RPMI8226 (cell line): ENCODE data around the gene TMEM191B.
A peak's percentile ranks its signal among the peaks of the same experiment; 100 is the strongest.
"Not testable (repeated sequence)": the region's sequence is repeated elsewhere in the genome, so short reads cannot be mapped to it uniquely, and the experiment has no call there.

Experiments
- DNase-seq: peaks from one replicate; pipeline ENCODE4 v3.0.0-alpha.2; 2015

TMEM191B gene

DNA sequence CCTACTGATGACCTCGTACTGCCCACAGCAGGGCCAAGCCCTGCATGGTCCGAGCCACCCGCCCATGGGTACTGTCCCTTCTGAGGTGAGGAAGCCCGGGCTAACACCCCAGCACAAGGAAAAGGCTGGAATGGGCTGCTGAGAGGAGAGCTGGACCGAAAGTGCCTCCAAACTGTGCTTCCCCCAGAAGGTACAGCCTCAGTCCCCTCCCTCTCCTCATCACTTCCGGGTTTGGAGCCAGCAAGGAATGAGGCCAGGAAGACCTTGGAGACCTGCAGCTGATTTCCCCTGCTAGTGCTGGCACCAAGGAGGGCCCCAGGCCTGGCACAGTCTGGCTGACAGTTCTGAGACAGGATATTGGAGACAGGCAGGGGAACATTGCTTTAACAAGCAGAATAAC lies 31.3 kb downstream of the TMEM191B start:
- not testable (repeated sequence) for DNase-seq

DNA sequence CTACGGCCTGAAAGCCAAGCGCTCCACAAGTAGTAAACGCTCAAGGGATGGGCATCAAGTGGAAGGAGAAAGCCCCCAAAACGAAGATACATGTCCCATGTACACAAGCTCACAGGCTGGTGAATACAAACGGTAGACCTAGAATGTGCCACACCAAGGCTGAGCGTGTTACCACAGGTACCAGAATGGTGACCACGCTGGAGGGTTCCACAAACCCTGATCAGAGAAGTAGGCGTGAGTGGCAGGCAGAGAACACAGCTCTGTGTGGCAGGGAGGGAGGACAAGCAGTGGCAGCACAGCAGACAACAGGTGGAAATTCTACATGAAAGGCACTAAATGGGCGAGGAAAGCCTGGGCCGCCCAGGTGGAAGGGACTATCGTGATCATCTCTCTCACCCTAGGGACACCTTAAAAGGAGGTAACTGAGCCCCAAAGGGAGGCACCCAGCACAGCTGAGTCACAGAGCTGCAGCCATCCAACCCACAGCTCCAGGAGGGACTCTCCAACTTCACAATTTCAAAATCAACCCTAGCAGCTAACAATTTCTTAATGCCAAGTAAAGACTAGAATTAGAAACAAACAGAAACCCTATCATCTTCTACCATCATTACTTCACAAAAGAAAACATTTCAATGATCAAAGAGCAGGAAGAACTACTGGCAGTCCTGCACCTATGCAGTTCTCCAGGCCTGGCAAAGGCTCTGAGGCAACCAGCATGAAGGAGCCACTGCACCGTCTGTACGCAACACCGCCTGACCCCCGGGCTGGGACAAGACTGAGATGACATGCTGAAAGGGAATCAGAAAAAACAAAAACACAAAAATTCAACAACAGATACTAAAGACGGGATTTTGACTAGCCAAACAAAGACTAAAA lies 32.7 kb downstream of the TMEM191B start:
- not testable (repeated sequence) for DNase-seq

DNA sequence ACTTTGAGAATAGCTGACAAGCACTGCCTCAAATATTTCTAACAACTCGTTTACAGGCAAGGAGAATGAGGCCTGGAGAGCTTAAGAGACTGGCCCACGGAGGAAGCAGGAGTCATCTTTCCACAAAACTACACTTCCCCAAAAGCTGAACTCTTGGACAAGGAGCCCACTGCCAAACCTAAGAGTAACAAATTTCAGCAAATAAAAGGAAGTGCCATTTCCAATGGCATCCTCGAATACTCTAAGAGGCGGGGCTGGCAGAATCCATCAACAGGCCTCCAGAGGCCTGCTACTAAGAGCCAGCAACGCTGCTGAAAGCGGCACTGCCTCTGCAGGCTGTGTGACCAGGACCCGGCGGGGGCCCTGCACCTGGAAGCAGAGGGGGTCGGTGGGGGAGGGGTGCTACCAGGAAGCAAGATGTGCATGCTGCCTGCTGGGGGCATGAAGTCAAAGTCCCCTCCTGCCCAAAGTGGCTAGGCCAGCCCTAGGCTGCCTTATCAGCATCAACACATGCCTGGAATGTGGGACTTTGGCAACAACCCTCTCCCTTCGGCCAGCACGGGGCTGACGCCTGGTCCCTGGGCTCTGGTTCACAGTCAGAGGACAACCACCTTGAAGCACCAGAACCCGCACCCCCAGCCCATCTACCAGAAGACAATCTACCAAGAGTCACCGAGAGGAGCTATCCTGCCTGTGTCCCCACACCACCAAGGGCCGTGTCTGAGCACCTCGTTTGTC lies 43.1 kb downstream of the TMEM191B start:
- not testable (repeated sequence) for DNase-seq

DNA sequence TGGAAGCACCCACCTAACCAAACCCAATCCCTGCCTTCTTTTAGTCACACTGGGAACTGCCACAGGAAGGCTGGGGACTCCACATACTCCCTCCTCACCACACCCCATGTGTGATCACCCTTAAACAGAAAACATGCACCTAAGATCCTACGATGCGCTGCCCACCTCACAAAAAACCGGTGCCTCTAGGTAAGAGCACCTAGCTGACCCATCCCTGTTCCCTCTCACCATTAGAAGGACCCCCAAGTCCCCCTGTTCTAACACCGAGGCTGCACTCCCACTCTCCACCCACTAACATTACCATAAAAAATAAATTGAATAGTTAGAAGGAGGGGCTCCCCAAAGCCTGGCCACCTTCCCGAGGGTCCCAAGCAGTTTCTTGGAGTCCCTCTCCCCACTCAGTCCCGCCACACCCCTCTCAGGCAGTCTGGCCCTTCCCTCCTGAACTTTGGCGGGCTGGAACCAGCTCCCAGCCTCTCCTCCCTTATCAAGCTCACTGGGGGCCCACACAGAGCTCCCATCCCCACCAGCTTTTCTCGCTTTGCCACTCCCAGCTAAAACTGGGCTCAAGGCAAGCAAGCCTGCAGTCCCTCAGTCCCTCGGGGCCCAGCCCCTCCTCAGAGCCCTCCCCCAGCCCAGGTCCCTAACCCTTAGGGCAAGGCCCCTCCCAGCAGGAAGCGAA lies 46.0 kb downstream of the TMEM191B start:
- not testable (repeated sequence) for DNase-seq

DNA sequence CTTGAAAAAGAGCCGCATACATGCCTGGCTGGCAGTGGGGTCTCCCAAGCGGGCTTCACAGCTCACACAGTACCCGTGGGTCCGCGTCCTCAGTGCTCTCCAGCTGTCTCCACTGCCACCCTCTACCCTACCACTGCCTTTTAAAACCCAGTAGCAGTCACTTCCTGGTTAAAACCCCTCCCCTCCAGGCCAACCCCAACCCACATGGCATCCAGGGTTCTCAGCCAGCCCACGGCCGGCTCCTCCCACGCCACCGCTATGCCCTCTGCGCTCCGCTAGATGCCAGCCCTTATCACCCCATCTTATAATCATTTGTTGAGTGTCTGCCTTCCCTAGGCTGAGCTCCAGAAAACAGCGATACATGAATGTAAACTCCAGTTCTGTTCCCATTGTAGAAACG lies 47.0 kb downstream of the TMEM191B start:
- DNase-seq = not testable (repeated sequence)

DNA sequence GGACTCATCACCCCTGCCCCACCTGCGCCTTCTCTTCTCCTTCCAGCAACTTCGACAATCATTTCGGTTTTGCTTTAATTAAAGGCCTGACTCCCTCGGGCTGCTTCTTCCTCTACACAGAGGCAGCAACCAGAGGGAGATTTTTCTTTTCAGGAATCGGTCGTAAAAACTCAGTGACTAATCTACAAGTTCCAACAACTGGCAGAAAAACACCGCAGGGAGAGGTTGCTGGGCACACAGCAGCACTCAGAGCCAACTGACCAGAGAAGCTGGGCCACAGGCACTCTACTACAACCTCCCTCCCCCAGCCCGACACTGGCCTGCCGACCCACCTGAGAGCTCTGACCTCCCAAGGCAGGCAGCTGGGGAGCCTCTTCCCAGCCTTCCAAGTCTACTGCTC lies 48.1 kb downstream of the TMEM191B start:
- DNase-seq = not testable (repeated sequence)

DNA sequence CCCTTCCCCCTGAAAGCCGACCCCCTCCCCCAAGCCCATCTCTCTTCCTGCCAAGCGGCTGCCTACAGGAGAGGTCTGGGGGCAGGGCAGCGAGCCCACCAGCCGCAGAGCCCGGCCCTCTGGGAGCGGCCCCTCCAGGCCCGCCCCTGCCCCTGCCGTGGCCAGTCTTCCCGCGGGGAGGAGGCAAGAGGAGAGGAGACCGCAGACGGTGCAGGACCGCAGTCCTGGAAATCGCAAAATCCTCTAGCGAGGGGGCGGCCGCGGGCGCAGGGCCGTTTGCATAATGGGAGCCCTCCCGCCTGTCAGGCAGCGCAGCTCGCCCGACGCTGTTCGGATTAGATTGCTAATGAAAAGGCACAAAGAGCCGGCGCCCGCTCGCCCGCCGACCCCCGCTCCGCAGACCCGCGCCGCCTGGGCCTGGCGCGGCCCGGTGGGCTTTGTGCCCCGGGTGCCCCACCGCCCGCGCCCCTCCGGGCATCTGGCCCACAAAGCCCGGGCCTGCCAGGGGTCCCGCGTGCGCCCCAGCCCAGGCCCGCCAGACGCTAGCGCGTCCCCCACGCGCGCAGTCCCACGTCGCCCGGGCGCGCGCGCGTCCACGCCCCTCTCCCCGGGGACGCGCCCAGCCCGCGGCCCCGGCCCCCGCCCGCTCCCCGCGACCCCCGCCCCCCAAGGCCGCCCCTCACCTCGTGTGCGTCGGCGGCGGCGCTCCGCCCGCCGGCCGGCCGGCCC lies 49.7 kb downstream of the TMEM191B start:
- not testable (repeated sequence) for DNase-seq

DNA sequence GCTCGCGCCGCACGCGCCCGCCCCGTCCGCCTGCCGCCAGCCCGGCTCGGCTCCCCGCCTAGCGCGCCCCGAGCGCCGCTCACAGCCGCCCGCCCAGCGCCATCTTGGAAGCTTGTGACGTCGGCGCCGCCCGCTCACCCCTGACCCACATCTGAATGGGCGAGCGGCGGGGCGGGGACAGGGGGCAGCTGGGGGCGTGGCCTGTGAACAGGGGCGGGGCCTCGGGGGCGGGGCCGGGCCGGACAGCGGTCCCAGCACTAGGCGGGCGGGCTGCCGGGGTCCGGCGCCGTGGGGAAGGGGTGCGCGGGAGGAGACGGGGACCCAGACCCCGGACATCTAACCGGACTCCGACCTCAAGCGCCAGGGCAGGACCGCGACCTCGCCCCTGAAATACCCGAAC lies 50.2 kb downstream of the TMEM191B start:
- peak; percentile 3 for DNase-seq
